Subcutaneous adipose tissue (tissue), 4 donors: Measurements from ENCODE around the gene COL20A1. TPM values are rescaled to one million over a fixed set of nuclear protein-coding genes. Genes with fewer than 3 reads are reported as not detected.

ENCODE experiments used
- CTCF ChIP-seq: fragments of 450-650 bp; IDR thresholded peaks from one replicate; pipeline ENCODE4 v1.5.1; 2016; ENCODE audit warnings: low read depth, mild to moderate bottlenecking, control low read depth, antibody characterized with exemption, moderate library complexity
- total RNA-seq, 4 donors: library from RNA; depleted of rRNA; stranded (reverse); fragments of >200 nt; gene quantifications; one replicate each; pipeline ENCODE4 v1.1.0, GENCODE V29; 2016

COL20A1 gene
- total RNA-seq, 4 donors from 2014 or later, result not detected

GRCh38 chr20:63357921-63358905 is 65.2 kb downstream of the COL20A1 start:
- TF ChIP-seq CTCF, result no peak

DNA sequence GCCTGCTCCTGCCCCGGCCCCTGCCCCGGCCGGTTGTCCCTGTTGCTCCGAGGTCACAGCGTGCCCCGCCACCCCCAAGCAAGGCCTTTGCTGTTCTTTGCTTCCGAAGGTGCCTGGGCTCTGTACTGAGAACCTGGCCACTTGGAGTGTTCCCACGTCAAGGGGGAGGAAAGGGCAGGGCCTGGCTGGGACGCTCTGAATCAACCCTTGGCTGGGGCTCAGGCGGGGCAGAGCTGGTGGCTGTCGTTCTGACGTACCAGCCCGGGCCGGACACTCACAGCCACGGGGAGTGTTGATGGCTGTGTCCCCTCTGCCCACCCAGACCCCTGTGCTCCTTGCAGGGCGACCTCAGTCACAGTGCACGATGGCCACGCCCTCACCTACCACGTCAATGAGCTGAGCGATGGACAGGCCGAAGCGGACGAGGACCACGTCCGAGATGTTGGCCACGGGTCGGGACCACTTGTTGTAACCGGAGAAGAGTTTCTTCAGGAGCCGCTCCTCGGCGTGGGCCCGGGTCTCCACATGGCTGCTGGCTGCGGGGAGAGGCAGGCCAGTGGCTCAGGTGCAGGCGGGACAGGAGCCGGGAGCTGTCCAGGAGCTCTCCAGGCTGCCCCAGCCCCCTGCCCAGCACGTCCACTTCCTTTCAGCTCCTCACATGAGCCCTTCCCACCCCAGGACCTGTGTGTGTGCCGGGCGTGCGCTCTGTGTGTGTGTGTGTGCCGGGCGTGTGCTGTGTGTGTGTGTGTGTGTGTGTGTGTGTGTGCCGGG is 66.4 kb downstream of the COL20A1 start:
- no peak for TF ChIP-seq CTCF

DNA sequence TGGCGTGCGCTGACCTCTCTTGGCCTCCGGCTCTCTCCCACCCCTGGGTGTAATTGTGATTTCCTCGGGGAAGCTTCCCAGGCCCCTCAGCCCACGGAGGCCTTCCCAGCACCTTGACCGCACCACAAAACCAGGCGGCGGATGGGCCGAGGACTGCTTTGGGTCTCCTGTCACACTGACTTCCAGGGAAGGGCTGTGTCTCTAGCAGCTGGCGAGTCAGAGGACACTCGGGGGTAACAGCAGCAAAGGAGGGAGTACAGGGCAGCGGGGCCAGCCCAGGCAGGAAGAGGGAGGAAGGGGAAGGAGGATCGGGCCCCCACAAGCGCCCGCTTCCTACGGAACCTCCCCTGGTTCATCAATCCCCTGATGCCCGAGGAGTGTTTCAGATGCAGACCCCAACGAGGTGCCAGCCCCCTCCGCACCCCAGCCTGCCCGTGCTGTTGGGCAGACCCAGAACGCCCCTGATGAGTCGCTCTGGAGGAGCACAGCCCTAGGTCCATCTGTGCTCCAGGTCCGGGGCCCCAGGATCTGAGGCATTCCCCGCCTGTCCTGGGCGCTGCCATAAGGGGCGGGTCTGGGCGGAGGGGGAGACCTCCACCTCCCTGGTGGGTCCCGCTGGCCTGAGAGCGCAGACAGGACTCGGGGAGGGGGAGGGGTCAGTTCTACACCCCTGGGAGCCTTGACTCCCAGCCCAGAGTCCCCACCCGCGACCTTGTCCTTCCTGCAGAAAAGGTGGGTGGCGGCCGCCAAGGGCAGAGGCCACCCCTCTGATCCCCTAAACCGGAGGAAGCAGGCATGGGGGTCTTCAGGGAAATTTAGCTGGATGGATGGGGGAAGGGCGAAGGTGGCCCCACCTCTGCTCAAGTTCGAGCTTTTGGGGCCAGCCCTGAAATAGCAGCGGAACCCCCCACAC is 67.2 kb downstream of the COL20A1 start:
- no peak for TF ChIP-seq CTCF

DNA sequence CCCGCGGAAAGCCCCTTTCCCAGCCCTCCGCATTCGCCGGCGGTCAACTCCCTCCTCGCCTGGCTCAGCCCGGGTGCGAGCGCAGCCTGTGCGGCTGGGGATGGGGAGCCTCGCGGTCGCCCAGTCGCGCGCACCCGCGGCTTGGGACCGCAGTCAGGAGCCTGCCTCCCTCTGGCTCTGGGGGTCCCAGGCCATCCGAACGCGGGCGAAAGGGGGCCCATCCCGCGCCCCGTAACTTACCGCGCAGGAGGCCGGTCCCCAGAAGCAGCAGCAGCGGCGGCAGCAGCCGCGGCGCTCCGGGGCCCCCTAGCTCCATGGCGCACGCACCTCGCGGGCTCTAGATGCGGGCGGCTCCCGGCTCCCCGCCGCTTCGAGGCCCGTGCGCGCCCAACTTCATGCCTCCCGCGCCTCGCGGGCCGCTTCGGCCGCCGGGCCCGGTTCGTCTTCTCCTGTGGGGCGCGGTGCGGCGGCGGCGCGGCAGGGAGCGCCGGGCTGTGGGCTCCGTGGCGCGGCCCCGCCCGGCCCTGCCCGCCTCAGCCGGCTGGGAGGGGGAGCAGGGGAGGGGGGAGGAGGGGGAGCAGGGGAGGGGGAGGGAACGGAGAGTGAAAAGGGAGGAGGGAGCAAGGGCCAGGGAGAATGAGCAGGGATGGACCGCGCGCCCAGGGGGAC is 68.0 kb downstream of the COL20A1 start, which contains the start of gene CHRNA4:
CHRNA4 (minus strand) TSS at position 500 of the 669 bp plus-strand sequence; CDS start at position 316, 184 bp downstream.
- no peak for TF ChIP-seq CTCF

DNA sequence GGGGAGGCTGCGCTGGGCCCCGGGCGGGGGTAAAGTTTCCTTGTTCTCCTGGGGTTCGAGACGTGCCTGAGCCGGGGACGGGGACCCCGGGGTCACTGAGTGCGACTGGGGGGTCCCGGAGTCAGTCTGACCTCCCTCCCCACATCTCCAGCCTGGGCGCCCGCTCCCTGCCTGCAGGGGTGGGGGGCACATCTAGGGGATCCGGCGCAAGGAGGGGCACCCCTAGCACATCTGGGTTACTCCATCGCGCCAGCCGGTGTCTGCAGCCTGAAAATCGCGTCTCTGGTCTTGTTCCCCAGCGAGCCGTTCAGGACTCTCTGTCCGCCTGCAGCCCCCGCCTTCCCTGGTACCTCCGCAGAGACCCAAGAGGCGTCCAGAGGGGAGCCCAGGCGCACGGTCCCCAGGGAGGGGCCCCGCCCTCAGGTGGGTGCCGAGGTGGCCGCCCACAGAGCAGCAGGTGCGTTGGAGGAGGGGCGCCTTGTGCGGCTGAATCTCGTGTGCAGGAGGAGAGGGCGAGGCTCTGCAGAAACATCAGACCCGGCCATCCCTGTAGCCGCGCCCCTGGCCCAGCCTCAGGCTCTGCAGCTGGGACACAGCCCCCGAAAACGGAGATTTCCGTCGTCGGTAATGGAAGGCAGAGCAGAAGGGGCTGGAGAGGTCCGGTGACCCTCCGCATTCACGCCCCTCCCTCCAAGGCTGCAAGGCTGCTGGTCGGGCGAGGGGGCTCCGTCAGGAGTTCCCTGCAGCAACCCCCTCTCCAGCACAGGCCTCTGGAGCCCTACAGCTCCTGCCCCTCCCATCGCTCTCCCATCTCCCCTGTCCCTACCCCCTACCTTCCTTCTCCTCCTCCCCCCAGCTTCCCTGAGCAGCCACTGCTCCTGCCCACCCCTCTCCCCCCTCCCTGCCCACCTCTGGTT is 68.8 kb downstream of the COL20A1 start:
- no peak for TF ChIP-seq CTCF
